RWPE1 (cell line): ENCODE results near the gene DNAI1.

Experiments
- CTCF ChIA-PET: fragments of 350-600 bp; sonication (Branson Sonifier 250); formaldehyde crosslinking; extraction: SDS; loops from one replicate; lab custom pipeline; 2021; lab: Yijun Ruan, JAX
- POLR2A ChIA-PET: fragments of 400-600 bp; formaldehyde crosslinking; extraction: SDS; loops from one replicate; lab custom pipeline; 2020; ENCODE audit warnings: antibody characterized with exemption; ENCODE audit not compliant: low non-redundant PET; lab: Yijun Ruan, JAX
- DNase-seq: peaks from one replicate; pipeline ENCODE4 v3.0.0; 2012; ENCODE audit warnings: low spot score
- H3K27ac ChIP-seq: fragments of 450-650 bp; 2 replicates; pipeline ENCODE4 v1.5.1; 2017
- TF ChIP-seq, protein P1 (sequence below): fragments of 450-650 bp; conservative IDR thresholded peaks from 2 replicates; pipeline ENCODE4 v1.5.1; 2017; ENCODE audit warnings: low read depth, mild to moderate bottlenecking

The DNAI1 gene

DNA sequence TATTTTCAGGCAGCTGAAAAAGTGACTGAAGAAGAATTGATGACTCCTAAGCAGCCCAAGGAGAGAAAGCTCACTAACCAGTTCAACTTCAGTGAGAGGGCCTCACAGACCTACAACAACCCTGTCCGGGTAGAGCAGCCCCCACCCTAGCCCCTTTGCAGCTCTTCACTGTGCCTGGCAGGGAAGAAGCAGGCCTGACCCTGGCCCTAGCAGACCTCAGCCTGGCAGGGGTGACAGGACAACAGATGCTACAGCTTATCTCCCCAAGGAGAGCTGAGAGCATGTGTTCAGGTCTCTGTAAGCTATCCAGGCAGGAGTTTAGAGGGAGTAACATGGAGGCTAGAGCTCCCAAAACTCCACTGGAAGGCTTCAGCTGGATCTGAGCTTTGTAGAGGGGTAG, 31.8 kb downstream of the DNAI1 start:
- CTCF ChIA-PET: interaction anchor here (1.1 to 1.4 kb wide), 2 partner anchors 11 to 32 kb away, joined by 3 to 4 read pairs; partner anchors contain the start of gene FAM219A
- no peak overlapping the region for H3K27ac ChIP-seq
- no peak for DNase-seq
- TF ChIP-seq, protein P1, sequence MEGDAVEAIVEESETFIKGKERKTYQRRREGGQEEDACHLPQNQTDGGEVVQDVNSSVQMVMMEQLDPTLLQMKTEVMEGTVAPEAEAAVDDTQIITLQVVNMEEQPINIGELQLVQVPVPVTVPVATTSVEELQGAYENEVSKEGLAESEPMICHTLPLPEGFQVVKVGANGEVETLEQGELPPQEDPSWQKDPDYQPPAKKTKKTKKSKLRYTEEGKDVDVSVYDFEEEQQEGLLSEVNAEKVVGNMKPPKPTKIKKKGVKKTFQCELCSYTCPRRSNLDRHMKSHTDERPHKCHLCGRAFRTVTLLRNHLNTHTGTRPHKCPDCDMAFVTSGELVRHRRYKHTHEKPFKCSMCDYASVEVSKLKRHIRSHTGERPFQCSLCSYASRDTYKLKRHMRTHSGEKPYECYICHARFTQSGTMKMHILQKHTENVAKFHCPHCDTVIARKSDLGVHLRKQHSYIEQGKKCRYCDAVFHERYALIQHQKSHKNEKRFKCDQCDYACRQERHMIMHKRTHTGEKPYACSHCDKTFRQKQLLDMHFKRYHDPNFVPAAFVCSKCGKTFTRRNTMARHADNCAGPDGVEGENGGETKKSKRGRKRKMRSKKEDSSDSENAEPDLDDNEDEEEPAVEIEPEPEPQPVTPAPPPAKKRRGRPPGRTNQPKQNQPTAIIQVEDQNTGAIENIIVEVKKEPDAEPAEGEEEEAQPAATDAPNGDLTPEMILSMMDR: no peak
- POLR2A ChIA-PET: no interaction called here

DNA sequence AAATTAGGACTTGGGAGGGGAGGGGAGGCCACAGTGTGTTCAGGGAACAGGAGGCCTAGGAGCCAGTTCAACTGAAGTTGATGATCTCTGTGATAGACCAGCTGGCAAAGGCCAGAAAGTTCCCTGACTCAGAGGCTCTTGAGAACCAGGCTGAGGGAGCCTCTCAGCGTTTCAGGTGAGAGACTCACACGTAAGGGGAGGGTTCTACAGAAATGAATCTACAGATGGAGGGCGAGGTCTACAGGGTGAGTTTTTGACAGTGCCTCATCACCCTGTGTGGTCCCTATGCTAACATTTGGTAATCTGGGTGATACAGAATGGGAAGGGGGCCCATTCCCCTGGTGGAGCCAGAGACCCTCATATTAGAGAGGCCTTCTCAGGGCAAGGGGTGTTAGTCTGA, 32.2 kb downstream of the DNAI1 start:
- POLR2A ChIA-PET: no interaction called here
- no peak overlapping the region for H3K27ac ChIP-seq
- CTCF ChIA-PET: interaction anchor here (0.8 to 1.4 kb wide), 3 partner anchors 11 to 33 kb away, joined by 3 to 4 read pairs (median 3); partner anchors contain the start of gene FAM219A
- DNase-seq: no peak
- TF ChIP-seq, protein P1: no peak

DNA sequence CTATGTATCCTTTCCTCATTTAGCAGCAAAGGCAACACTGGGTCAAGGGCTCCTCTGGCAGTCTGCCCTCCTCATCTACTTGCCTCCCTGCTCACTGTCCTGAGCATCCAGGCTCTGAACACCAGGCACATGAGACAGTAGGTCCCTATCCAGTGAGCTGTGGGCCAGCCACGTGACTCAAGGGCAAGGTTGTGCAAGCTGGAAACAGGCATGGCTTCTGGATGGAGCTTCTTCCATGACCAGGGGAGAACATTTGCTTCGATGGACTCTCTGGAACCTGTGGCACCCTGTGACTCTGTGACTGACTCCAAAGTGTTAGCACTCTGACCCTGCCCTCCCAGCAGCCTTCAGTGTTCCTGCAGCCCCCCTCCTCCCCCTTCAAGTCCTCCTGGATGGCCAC, 33.0 kb downstream of the DNAI1 start:
- TF ChIP-seq, protein P1: no peak

DNA sequence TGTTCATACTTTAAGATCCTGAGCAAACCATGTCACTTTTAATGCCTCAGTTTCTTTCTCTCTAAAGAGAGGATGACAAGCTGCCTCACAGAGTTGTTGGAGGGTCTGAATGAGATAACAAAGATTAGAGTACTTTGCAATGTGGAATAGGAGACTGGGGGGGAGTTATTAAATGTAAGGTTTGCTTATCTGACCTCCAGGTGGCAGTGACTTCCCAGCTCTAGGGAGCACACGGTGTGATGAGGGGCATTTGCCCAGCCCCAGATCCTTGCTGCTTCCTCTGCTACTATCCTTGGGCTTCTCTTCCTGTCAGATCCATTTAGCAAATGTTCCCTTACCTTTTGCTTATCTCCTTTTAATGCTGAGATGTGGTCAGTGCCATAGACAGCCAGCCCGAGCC, 33.4 kb downstream of the DNAI1 start:
- POLR2A ChIA-PET: no interaction called here
- DNase-seq: no peak
- CTCF ChIA-PET: interaction anchor here (1.0 to 1.1 kb wide), 2 partner anchors 41 to 100 kb away, joined by 3 read pairs; no protein-coding TSS in a partner anchor
- TF ChIP-seq, protein P1: no peak
- H3K27ac ChIP-seq: no peak overlapping the region

More for the DNA sequence above, 33.0 kb downstream of the DNAI1 start:
- CTCF ChIA-PET: interaction anchor here (0.8 to 1.0 kb wide), 2 partner anchors 29 to 101 kb away, joined by 3 read pairs; no protein-coding TSS in a partner anchor
- no peak for DNase-seq
- POLR2A ChIA-PET: no interaction called here
- H3K27ac ChIP-seq: no peak overlapping the region

DNA sequence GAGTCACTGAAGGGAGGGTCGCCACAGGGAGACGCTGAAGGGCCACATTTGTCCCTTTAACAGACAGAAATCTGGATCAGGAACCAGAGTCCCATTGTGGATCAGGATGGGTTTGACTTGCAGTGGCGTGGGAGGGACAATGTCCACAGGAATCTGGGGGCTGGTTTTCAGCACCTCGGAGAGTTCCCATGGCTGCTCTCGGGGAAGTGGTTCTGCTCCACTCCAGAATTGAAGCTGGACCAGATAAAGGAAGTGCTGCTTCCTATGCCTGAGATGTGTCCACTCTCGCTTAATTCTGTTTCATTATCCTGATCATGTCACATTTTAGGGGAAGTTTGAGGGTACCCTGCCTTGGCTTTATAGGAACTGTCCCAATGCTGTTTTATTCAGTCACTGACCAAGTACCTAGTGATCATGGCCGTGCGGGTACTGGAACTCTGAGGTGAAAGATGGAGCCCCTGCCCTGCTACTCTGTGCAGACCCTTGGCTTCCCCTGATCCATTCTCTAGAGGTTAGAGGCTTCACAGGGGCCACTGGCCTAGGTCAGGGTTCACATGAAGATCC, 35.4 kb downstream of the DNAI1 start:
- ChIA-PET POLR2A (no interaction called here), CTCF (interaction anchor here (0.7 to 1.0 kb wide), 2 partner anchors 90 to 118 kb away, joined by 3 to 4 read pairs; no protein-coding TSS in a partner anchor)
- DNase-seq: peak; percentile 63
- TF ChIP-seq, protein P1: no peak
- H3K27ac ChIP-seq: no peak overlapping the region

DNA sequence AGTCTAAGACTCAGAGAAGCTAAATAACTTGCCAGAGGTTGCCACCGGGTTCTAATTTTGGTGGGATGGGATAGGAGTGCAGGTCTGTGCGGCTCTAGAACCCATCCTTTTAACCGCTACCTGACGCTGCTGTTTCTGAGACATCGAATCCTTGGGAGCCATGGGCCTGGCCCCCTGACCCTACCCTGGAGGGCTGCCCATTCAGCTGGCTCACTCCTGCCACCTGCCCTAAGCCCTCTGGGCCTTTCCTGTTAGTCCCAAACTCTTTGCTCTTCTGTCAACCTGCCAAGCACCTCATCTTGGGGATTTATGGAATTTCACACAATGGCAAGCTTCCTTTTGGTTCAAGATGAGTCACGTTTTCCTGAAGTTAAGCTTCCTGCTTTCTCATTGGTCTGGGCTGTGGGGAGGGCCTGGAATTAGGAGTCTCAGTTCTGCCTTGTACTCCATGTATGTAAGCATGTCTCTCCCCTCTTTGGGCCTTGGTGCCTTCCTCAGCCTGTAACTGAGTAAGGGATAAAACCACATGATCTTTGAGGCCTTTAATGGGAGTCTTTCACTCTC, 37.6 kb downstream of the DNAI1 start:
- ChIA-PET CTCF (interaction anchor here (0.8 to 1.0 kb wide), 2 partner anchors 39 to 93 kb away, joined by 3 read pairs; no protein-coding TSS in a partner anchor), POLR2A (no interaction called here)
- no peak overlapping the region for H3K27ac ChIP-seq
- DNase-seq: peak; percentile 45
- TF ChIP-seq, protein P1: no peak
